ENCODE data around the gene PTOV1. TPM values are rescaled to one million over a fixed set of nuclear protein-coding genes. Genes with fewer than 3 reads are reported as not detected.

Gene PTOV1
- total and polyA plus RNA-seq, 10 of the 15 experiments (the other 5 are each of a cell fraction or from before 2014, with no cell fraction given), result 3.2 to 83.5 (median 22.3) TPM

GRCh38 chr19:49840736-49841249 is 10.2 kb upstream of the PTOV1 start:
- ChIA-PET SMC1A (ENCODE audit: uncharacterized antibody, unreplicated experiment) (no interaction called here), RAD21 (ENCODE audit: unreplicated experiment) (interaction anchor here (1.1 kb wide), 1 partner anchor 74 kb away, joined by 6 read pairs; the partner anchor contains the start of gene AP2A1), POLR2A (no interaction called here), CTCF (no interaction called here)
- 91% methylated on average over 17 of the region's 17 CpGs for WGBS (ENCODE audit: insufficient coverage, insufficient replicate concordance, low lambda C conversion rate, missing lambda C conversion rate)
- Histone ChIP-seq H3K4me2 (ENCODE audit: control insufficient read depth, insufficient read depth) (no peak overlapping the region), H3K79me2 (ENCODE audit: control insufficient read depth, insufficient read depth, low read length) (no peaks in the 10 kb centered on the region), H3K27me3 (replicated peaks in 1 of 2; ENCODE audit: control insufficient read depth in 2 of 2, insufficient read depth in 2 of 2, low read length in 1 of 2) (no peaks in the 10 kb centered on the region), H3K27ac (ENCODE audit: control insufficient read depth, insufficient read depth) (no peak overlapping the region), H3K36me3 (ENCODE audit: control insufficient read depth in 2 of 2, insufficient read depth in 2 of 2, low read length in 1 of 2) (peaks cover 6 to 10% of the 10 kb centered on the region in 2 experiments), H3K4me1 (ENCODE audit: control insufficient read depth, insufficient read depth, low read length) (peaks cover 13% of the 10 kb centered on the region), H3K9ac (ENCODE audit: control insufficient read depth, insufficient read depth, low read length) (no peak overlapping the region), H3K9me3 (replicated peaks; ENCODE audit: control insufficient read depth, insufficient read depth, low read length) (no peaks in the 10 kb centered on the region), H3K4me3 (no peak overlapping the region), H2AFZ (ENCODE audit: control insufficient read depth, low read depth, low read length) (no peak overlapping the region), H4K20me1 (ENCODE audit: control insufficient read depth, insufficient read depth) (no peaks in the 10 kb centered on the region)
- FAIRE-seq, result no peak
- ATAC-seq, result no peak
- in situ Hi-C loops (cut with MboI) (no loop called here), intact Hi-C loops (cut with micrococcal nuclease; ENCODE audit: unreplicated experiment) (no loop called here)
- TF ChIP-seq RELB (IDR thresholded peaks at IDR 0.05; ENCODE audit: low read depth), result no peak
- TF ChIP-seq ATF2 (IDR thresholded peaks at IDR 0.05; ENCODE audit: low read length), result no peak
- TF ChIP-seq CEBPB (IDR thresholded peaks at IDR 0.05; ENCODE audit: borderline replicate concordance in 1 of 2, low read depth in 2 of 2, low read length in 2 of 2), result no peak
- TF ChIP-seq NFYA (IDR thresholded peaks at IDR 0.05; ENCODE audit: borderline replicate concordance, low read depth, low read length), result no peak
- TF ChIP-seq NRF1 (conservative IDR thresholded peaks at IDR 0.05; ENCODE audit: low read depth, low read length), result no peak
- TF ChIP-seq STAT3 (IDR thresholded peaks at IDR 0.05; ENCODE audit: low read depth, low read length), result no peak
- TF ChIP-seq EZH2 (IDR thresholded peaks at IDR 0.05; ENCODE audit: borderline replicate concordance, control insufficient read depth, low read depth, low read length), result no peak
- TF ChIP-seq E2F8 (IDR thresholded peaks at IDR 0.05; ENCODE audit: low read depth, partially characterized antibody), result no peak
- TF ChIP-seq ZNF274 (IDR thresholded peaks at IDR 0.05; ENCODE audit: insufficient read depth, insufficient read length), result no peak
- TF ChIP-seq RUNX3 (IDR thresholded peaks at IDR 0.05; ENCODE audit: low read length), result no peak
- no peak for TF ChIP-seq IRF4 (IDR thresholded peaks at IDR 0.05; ENCODE audit: low read depth, low read length)
- TF ChIP-seq ZNF622 (IDR thresholded peaks at IDR 0.05), result no peak
- TF ChIP-seq IKZF1 (conservative IDR thresholded peaks at IDR 0.05), result no peak
- BruUV-seq (replicated peaks), result no TSS peak
- no peak for DNase-seq (ENCODE audit: low read depth, low spot score)

All from GM12878 (cell line).